HT1080 (cell line): ENCODE measurements around the gene SLC2A13. TPM values are rescaled to one million over a fixed set of nuclear protein-coding genes. Genes with fewer than 3 reads are reported as not detected.
"Not testable (repeated sequence)": the region's sequence is repeated elsewhere in the genome, so short reads cannot be mapped to it uniquely, and the experiment has no call there.

Source experiments
- DNase-seq: peaks from one replicate; pipeline ENCODE4 v3.0.0-alpha.2; 2015; ENCODE audit warnings: low read depth
- total RNA-seq: library from RNA; depleted of rRNA; stranded (reverse); fragments of >200 nt; shearing (Covaris generic); gene quantifications from 2 replicates; pipeline ENCODE4 v1.2.3, GENCODE V29; 2014

SLC2A13 gene
- total RNA-seq, 1 experiment from 2014 or later: 6.9 TPM

DNA sequence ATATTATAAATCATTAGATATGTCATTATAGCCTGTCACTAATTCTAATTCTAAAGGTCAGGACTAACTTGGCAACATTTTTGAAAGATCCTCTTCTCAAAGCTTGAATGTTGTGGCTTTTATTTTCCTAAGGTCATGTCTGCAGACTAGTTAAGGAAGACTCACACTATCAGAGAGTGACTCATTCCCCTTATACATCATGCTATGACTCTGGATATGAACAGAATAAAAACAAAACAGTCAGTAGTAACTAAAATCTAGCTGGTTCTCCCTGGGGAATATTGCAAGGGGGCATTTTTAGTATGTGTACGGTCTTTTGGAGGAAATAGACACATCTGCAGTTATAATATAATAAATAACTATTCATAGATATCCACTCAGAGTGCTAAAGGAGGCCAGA is 170.6 kb downstream of the SLC2A13 start:
- peak; percentile 51 for DNase-seq

DNA sequence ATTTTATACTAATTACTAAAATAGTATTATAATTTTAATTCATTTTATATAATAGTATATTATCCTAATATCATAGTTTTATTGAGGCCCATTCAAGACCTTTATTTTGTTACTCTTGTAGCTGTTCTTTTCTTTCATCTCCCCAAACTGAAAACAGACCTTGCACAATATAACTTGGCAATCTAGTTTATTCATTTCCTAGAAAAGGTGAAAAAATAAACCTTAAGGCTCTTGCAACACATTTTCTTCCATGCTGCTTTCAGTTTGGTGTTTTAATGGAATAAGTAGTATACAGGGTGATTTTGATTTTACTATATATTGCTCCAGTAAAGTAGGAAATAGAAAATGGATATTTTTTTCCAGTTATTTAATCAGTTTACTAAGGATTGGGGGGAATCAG is 174.0 kb downstream of the SLC2A13 start:
- no peak for DNase-seq

DNA sequence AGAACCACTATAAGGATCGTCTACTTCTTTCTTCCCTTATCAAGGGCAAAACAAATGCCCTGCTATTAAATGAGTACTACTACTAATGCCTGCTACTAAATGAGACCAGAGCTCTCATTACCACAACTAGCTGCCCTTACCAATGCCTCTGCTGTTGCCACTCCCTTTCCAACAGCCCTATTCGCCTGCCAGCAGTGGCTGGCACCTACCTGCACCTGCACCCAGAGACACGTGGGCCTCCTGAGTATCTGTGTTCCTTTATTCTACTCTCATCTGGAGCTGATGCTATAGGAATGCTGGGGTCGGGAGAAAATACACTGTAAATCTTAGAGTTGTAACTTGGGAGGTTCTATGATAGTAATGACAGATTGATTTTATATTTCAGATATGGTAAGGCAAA is 174.7 kb downstream of the SLC2A13 start:
- no peak for DNase-seq

DNA sequence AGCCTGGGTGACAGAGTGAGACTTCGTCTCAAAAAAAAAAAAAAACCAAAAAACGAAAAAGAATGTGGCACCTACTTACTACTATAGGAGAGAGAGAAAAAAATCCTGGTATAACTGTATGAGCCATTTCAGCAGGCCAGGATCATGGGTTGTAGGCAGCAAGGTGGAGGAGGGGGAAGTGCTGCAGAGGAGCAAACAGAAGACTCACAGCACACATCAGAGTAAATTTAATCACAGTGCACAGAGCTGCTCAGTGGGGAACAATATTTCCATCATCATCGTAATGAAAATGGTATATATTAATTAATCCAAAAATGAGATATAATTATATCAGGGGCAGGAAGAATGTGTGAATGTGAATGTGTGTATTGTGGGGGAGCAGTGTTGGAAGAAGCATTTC is 175.8 kb downstream of the SLC2A13 start:
- DNase-seq: no peak

DNA sequence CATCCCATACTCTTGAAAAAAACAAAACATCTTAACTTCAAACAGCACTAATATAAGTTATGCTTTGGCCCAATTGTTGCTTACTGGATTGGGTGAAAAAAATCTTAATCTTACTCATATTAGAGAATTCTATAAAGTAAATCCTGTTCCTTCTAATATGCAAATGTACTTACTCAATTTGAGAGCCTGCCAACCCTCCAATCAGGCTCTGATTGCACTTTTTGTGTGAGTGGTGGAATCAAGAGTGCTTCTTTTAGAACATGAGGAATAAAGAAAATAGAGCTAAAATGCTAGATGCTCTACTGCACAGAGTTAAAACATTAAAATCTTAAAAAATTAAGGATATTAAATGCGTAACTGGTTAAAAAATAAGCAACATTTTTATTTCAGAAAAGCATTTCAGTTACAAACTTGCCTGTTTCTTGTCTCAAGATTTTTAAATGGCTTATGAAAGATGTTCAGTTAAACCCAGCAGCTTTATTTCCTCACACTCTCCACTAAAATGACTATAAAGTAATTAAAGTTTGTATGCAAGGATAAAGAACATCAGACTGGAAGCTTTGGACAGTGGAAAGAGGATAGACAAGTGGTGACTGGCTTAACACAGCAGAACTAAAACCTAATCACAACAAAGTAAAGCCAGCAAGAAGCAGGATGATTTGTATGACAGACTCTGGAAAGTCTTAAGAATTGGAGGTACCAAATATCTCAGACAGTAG is 177.5 kb downstream of the SLC2A13 start:
- no peak for DNase-seq

DNA sequence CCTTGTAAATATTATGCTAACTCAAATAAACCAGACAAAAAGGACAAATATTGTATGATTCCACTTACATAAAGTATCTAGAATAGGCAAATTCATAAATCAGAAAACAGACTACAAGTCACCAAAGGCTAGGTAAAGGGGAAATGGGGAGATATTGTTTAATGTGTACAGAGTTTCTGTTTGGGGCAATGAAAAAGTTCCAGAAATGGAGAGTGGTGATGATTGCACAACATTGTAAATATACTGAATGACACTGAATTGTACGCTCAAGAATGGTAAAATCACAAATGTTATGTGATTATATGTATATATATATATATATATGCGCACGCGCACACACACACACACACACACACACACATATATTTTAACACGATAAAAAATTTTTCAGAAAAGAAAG is 182.5 kb downstream of the SLC2A13 start:
- no peak for DNase-seq

DNA sequence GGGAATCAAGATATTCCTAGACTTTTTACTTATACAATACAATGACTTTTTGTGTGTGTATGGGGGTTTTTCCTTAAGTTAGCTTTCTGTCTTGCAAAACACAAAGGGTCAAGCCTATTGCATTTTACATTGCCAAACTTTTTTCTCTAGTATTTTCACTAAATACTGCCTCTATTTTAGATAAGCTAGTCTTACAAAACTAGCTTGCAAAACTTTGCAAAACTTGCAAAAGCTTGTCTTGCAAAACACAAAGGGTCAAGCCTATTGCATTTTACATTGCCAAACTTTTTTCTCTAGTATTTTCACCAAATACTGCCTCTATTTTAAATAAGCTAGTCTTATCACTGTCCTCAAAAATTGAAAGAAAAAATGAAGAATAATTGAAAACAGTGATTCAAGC is 183.3 kb downstream of the SLC2A13 start:
- DNase-seq: not testable (repeated sequence)

DNA sequence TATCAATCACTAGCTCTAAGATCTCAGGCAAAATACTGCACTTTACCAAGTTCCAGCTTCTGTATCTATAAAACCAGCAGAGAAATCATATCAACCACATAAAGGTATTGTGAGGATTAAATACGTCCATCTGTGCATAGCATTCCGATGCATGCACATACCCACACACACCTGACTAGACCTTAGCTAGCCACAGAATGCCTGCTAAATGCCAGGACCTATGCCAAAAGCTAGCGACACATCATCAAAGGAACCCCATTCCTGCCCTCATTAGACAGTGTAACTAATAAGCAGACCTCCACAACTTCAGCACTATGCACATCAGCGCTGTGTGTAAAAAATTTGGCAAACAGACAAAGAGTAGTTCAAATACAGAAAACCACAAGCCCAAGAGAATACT is 185.2 kb downstream of the SLC2A13 start:
- DNase-seq: no peak

DNA sequence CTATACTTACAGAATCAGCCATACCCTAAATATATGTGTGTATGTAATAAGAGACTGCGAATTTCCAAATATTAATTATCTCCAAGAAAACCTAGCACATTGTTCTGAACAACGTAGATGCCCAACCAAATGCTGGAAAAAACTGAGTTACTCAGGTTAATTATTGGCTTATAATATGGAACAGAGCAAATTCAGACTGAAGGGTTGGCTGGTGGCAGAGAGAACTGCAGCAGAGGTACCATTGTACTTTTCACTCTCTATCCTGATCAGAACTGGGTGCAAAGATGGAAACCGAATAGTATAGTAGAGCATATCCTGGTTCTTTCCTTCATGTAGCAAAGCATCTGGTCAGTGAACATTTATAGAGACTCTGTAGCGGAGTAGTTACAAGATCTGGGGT is 185.7 kb downstream of the SLC2A13 start:
- DNase-seq: no peak

DNA sequence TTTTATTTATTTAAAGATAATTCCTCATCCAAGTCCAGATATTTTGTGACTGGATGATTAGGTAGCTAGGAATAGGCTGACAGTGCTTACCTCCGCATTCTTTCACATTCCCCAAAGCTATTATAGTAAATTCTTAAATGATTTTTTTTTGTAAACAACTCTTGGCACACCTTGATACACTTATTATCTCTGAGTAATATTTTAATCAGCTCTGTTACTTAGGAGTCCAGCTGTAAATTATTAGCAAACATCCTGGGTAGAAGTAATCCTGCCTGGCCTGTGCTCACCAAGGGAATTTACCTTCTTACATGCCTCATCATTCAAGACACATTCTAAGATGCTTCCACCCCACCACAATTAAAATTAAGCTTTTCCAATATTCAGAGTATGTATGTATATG is 186.1 kb downstream of the SLC2A13 start:
- no peak for DNase-seq

DNA sequence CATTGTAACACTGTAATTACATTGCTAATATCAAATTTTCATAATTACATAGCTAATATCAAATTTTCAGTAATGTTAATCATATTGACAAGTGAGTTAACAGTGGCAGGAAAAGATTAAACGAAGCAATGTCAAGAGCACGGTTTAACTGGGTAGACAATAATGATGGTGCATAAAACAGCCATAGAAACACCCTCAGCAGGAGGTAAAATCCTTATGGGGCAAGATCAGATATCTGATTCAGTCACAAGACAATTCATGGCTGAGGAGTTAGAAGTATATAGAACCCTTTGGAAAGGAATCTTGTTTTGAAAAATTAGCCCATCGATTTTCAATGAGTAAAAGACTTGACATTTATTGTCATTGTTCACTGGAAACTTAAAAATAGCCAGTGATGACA is 190.6 kb downstream of the SLC2A13 start:
- DNase-seq: no peak

DNA sequence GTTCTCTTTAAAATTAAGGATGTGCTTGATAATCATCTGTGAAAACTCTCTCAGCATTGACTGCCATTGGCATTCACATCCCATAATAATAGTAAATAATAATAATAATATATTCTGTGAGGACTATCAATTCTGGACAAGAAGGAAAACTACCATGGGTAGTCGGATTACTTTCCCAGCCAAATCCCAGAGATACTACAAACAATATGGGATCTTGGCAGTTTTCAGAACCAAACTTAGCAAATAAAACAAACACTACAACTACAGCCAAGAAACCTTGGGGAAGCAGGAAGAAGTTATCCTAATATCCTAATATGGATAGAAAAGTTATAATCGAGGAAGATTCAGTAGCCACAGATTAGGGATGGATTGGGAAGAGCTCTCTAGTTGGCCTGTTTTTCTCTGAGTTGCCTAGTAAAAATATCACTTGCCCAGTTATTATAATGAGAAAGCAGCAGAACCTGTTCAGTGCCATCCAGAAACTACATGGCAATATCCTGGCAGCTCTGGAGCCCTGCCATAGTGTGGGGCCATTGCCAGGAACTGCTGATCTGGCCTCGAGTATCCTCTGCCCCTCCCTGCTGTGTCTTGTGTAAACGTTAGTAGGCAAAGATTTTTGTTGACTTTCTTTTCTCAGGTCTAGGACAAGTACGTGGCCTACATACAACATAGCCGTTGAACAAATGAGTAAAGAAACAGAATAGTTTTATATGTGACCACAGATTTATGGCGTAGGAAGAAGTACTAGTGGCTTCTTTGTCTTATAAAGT is 193.5 kb downstream of the SLC2A13 start:
- DNase-seq: no peak

DNA sequence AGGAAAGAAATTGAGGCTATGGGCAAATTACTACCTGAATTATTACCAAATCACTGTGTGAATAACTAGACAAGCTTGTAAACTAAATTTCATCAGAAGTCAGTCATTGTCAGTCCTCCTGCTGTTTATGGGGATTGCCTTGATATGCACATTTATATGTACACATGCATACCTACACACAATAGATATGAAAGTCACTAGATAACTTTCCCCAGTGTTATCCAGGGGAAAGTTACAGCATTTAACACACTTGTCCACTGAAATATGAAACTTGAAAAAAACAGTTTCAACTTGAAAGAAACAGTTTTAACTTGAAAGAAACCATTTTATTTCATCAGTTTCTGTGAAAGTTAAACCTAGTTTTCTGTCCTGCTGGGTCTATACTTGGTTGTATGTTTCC is 199.6 kb downstream of the SLC2A13 start:
- DNase-seq: no peak

DNA sequence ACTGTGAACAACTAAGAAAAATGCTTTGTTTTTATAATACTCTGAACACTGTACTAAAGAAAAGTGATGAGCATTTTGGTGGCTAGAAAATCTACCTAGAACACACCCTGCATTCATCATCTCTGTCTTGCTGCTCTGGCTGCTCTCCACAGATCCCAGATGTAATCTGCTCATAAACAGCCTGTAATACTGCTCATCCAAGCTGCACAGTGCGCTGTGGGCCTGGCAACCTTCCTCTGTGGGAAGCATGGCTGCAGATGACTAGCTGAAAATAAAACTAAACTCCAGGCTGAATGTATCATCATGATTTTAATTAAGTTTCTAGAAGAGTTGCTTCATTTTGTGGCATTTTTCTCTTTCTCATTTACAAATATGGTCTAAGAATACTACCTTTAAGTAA is 200.7 kb downstream of the SLC2A13 start:
- no peak for DNase-seq

DNA sequence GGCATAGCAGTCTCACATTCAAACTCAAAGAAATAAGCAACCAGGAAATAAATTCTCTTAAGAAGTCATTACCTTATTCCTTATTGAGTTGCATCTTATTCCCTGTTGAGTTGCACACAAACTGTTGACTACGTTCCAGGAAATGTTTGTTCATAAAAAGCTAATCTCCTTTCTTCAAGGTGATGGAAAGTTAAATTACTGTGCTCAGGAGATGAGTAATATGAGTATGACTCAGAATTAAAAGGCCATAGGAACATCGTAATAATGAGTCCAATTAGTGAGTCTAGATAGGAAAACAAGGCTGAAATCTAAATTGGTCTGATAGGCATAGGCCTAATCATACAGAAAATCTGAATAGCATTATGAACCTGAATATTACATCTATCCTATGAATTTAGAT is 203.1 kb downstream of the SLC2A13 start:
- DNase-seq: peak; percentile 5

DNA sequence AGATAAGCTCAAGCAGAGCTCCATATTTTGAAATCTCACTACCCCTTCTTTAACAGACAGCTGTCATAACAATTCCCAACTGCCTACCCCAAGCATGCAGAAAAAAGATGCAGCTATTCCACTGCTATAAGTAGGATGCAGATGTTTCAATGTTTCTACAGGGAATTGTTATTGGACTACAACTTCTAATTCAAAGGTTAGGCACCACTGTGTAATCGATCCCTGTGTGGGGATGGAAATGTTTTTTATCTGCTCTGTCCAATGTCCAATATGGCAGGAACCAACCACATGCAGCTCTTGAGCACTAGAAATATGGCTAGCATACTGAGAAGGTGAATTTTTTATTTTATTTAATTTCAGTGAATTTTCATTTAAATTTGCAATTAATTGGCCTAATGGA is 208.6 kb downstream of the SLC2A13 start:
- no peak for DNase-seq

DNA sequence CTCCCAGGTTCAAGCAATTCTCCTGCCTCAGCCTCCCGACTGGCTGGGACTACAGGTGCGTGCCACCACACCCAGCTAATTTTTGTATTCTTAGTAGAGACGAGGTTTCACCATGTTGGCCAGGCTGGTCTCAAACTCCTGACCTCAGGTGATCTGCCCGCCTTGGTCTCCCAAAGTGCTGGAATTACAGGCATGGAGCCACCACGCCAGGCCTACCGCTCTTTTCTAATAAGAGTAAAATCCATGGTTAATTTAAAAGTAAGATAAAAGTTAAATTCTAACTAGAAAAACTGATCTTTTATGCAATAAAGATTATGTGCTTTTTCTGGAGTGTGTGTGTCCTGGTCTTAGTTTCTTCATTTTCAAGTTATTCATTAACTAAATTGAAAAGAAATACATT is 212.5 kb downstream of the SLC2A13 start:
- DNase-seq: not testable (repeated sequence)

DNA sequence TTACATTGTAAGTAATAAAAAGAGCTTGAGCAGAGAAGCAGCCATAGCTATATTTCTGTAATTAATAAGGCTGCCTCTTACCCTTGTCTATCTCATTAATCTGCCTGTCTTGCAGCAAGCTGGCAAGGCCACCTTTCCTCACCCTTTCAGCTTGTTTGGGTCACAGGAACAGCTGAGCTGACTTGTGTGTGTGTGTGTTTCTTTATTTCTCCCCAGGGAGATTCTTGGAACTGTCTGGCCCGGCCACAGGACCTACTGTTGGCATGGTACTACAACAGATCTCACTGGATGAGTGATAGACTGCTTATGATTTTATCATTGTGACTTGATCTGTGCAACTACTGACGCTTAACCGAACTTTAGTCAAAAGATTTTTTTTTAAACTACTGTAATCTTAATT is 213.7 kb downstream of the SLC2A13 start:
- no peak for DNase-seq

DNA sequence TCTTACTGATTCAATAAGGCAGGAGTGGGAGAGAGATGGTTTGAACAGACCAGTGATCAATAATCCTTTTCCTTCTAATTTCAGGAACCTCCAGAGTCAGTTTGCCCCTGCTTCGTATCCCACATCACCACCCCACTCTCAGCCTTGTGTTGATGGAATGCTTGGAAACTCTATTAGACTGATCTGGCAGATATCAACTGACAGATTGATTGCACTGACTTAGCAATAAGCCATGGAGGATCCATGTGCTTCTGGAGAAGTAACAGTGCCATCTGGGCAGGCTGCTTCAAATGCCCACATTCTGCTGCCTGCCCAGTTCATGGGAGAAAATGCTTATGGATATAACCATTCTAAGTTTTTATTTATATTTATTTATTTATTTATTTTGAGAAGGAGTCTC is 218.0 kb downstream of the SLC2A13 start:
- no peak for DNase-seq

DNA sequence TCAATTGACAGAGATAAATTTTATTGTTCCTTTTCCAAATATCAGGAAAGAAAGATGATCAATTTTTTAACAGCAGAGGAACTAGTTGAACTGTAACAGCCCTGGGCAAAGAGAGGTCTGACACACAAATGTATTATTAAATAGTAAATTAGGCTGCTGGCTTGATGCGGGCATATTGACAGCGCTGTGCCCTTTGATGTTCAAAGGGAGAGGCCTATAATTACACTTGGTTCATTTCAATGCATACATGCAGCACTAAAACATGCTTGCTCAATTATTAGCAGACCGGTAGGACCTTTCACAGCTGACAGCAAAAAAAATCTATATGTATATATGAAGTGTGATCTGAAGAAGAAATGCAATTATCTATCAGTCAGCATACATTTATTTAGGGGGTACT is 219.8 kb downstream of the SLC2A13 start:
- no peak for DNase-seq

DNA sequence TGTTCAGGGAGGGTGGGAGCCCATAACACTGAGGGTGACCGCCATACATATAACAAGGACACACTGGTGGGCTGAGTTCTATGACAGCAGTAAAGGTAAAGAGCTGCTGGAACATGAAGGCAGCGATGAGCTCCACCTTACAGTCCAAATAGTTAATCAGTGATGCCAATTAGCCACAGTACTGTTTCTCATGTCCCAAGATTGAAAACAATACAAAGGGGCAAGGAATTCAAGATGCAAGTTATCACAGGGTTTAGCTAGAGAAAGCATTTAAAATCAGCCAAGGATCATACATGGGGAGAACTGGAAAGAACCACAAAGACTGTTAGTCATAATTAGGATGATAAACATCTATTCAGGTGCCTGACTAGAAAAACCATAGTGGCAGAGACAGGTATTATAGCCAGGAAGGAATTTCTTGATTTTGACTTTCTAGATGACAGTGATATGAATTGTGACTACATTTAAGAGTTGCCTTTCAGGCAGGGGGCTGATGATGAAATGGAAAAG is 221.2 kb downstream of the SLC2A13 start:
- no peak for DNase-seq

DNA sequence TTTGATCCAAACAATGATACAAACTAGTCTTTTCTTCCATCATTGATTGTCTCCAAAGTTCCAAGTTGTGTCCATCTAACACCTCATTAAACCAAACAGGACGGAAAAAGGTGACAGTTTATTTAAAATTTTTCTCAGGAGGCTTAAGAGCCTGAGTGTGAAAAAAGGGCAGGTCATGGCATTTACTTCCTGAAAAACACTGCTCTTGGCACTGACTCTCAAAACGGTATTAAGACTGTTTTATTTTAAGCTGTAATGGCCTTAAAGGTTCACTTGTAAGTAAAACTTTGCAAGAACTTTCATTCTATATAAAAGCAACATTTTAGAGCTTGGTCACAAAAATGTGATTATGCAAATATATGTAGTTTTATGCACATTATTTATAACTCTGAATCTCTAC is 222.5 kb downstream of the SLC2A13 start:
- DNase-seq: no peak

DNA sequence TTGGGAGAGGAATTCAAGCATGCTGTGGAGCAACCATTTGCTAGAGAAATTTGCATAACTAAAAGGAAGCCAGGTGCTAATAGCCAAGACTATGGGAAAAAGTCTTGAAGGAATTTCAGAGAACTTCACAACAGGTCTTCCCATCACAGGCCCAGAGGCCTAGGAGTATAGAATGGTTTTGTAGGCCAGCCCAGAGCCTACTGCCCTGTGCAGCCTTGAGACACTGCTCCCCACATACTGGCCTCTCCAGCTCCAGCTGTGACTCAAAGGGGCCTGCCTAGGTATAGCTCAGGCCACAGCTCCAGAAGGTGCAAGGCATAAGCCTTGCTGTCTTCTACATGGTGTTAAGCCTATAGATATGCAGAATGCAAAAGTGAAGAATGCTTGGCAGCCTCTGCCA is 227.1 kb downstream of the SLC2A13 start:
- no peak for DNase-seq
